Mesodermal cell (in vitro differentiated cells): ENCODE results near the gene AACS.
"Not testable (repeated sequence)": the region's sequence is repeated elsewhere in the genome, so short reads cannot be mapped to it uniquely, and the experiment has no call there.

Experiments used
- H3K27ac ChIP-seq: 2 replicates; pipeline ENCODE4 v1.7.0; 2013; ENCODE audit warnings: mild to moderate bottlenecking, low read depth, low read length, moderate library complexity; ENCODE audit not compliant: severe bottlenecking
- H3K36me3 ChIP-seq: 2 replicates; pipeline ENCODE4 v1.7.1; 2013; ENCODE audit warnings: mild to moderate bottlenecking, low read length, moderate library complexity; ENCODE audit not compliant: control insufficient read depth, insufficient read depth
- H3K4me1 ChIP-seq: one replicate; pipeline ENCODE4 v1.7.1; 2013; ENCODE audit warnings: mild to moderate bottlenecking, low read length; ENCODE audit not compliant: insufficient read depth, control insufficient read depth, poor library complexity, severe bottlenecking
- H3K4me3 ChIP-seq: 2 replicates; pipeline ENCODE4 v1.7.0; 2013; ENCODE audit warnings: low read length, control low read depth, mild to moderate bottlenecking; ENCODE audit not compliant: insufficient read depth, poor library complexity, severe bottlenecking; ENCODE audit errors: extremely low read depth
- H3K9me3 ChIP-seq: 2 replicates; pipeline ENCODE4 v1.7.1; 2013; ENCODE audit warnings: mild to moderate bottlenecking, low read length, moderate library complexity; ENCODE audit not compliant: control insufficient read depth
- WGBS, 2 experiments: methylation state at CpG; one replicate each; pipeline ENCODE4 v1.1.5; 2013; ENCODE audit warnings: missing lambda C conversion rate in 2 of 2; ENCODE audit not compliant: insufficient coverage in 2 of 2; 5-methylcytosine and 5-hydroxymethylcytosine counted together

AACS gene

GRCh38 chr12:125028106-125028505, 37.1 kb upstream of the AACS start:
- 93 to 95% methylated on average over 4 to 6 of the region's 8 CpGs for WGBS, 2 experiments
- H3K9me3 ChIP-seq = peaks cover 2% of the 10 kb centered on the region
- H3K36me3 ChIP-seq = peaks cover 7% of the 10 kb centered on the region
- H3K27ac ChIP-seq = no peak overlapping the region
- no peaks in the 10 kb centered on the region for H3K4me1 ChIP-seq
- no peak overlapping the region for H3K4me3 ChIP-seq

DNA sequence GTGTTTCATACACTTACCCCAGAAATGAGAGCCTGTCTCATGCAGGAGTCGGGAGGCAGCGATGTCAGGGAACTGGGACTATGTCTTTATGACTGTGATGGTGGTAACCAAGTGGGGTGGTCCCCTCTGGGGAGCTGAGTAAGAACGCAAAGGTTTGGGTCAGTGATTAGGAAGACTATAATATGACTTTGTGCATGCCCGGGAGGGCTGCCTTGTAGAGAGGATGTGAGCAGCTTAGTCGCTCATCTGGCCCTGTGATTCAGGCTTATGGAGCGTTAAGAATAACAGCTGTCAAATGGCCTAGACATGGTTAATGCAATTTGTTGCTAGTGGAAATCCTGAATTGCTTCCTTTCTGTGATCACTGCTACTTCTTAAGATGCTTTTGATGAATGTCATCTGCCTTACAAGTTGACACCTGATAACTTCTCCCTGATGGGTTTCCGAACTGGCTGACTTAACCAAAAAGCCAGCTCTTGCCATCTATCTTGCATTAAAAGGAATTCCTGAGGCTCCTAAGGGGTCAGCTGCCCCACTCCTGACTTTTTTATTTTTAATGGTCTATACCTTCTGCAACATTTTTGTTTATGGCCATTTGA, 35.4 kb upstream of the AACS start:
- Histone ChIP-seq H3K9me3 (peaks cover 3% of the 10 kb centered on the region), H3K36me3 (peaks cover 6% of the 10 kb centered on the region), H3K4me1 (no peaks in the 10 kb centered on the region), H3K27ac (no peak overlapping the region), H3K4me3 (no peak overlapping the region)
- WGBS, 2 experiments = 88 to 90% methylated on average over 7 of the region's 7 CpGs

DNA sequence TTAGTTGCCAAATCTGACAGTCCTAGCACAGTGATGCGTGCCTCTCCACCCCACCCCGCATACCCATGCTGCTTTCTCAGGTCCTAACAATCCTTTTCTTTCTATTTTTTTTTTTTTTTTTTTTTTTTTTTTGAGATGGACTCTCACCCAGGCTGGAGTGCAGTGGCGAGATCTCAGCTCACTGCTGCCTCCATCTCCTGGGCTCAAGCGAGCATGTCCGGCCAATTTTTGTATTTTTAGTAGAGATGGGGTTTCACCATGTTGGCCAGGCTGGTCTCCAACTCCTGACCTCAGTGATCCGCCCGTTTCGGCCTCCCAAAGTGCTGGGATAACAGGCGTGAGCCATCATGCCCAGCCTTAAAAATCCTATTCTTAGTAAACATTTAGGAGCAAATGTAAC, 33.8 kb upstream of the AACS start:
- H3K4me3 ChIP-seq = not testable (repeated sequence)

GRCh38 chr12:125032466-125033152, 32.6 kb upstream of the AACS start:
- WGBS, 2 experiments = 93 to 95% methylated on average over 15 to 19 of the region's 19 CpGs
- Histone ChIP-seq H3K4me3 (no peak overlapping the region), H3K36me3 (no peaks in the 10 kb centered on the region), H3K9me3 (peaks cover 8% of the 10 kb centered on the region), H3K27ac (no peak overlapping the region), H3K4me1 (no peaks in the 10 kb centered on the region)

More for the DNA sequence above, 33.8 kb upstream of the AACS start:
- H3K9me3 ChIP-seq, H3K36me3 ChIP-seq, H3K4me1 ChIP-seq, H3K27ac ChIP-seq: not testable (repeated sequence)
- 76% methylated on average over 6 of the region's 9 CpGs; no CpG with 5 or more reads in 1 of the 2 experiments for WGBS, 2 experiments

DNA sequence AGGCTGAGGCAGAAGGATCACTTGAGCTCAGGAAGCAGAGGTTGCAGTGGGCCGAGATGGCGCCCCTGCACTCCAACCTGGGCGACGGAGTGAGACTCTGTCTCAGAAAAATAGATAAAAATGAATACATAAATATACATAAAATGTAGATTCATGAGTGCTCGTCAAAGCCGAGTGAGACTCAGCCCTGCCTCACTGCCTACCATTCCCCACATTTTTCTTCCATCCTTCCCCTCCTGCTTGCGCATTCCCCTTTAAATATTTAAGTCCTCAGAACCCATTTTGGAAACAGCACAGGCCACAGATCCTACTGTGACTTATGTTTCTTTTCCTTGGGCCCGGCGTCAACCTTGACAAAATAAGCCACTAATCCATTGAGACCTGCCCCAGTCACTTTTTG, 31.9 kb upstream of the AACS start:
- 92 to 100% methylated on average over 4 to 5 of the region's 9 CpGs for WGBS, 2 experiments

DNA sequence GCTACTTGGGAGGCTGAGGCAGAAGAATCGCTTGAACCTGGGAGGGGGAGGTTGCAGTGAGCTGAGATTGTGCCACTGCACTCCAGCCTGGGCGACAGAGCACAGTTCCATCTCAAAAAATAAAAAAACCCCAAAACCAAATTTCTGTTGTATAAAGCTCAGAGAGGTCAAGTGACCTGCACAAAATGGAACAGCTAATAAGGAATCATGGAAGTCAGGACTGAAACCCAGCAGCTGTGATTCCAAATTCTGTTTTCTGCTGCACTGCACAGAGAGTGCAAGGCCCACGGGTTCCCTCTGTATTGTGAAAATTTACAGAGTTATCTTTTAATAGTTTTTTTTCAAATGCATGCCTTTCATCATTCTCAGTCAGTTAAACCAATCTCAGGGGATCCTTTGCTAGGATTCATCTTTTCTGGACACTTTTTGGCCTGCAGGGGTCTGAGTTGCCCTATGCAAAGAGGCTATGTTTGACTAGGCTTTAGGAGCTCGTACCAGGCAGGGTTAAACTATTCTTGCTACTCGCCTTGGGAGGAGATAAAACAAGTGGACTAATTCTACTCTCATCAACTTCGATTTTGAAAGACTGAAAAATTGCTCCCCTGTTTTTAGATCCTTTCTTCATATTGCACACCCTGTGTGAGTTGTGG, 26.1 kb upstream of the AACS start:
- Histone ChIP-seq H3K4me1 (no peaks in the 10 kb centered on the region), H3K27ac (no peak overlapping the region), H3K4me3 (no peak overlapping the region), H3K9me3 (peaks cover 8% of the 10 kb centered on the region), H3K36me3 (no peaks in the 10 kb centered on the region)
- 71 to 80% methylated on average over 2 to 3 of the region's 6 CpGs for WGBS, 2 experiments

More for the DNA sequence above, 31.9 kb upstream of the AACS start:
- no peaks in the 10 kb centered on the region for H3K4me1 ChIP-seq
- H3K4me3 ChIP-seq = no peak overlapping the region
- H3K27ac ChIP-seq = no peak overlapping the region
- no peaks in the 10 kb centered on the region for H3K36me3 ChIP-seq
- H3K9me3 ChIP-seq = peaks cover 8% of the 10 kb centered on the region

DNA sequence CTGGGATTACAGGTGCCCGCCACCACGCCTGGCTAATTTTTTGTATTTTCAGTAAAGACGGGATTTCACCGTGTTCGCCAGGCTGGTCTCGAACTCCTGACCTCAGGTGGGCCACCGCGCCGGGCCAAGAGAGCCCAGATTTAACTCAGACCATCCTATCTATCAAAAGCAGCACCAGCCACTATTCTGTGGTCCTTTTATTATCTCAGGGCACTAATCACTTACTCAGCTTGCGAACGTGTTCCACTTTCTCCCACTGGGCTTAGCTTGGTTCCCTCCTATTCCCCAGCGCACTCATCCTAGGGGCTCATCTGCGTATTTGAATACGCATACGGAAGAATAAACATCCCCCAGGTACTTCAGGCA, 16.2 kb upstream of the AACS start:
- Histone ChIP-seq H3K9me3 (no peaks in the 10 kb centered on the region), H3K27ac (no peak overlapping the region), H3K4me3 (peak overlapping the region; percentile 25), H3K36me3 (no peaks in the 10 kb centered on the region), H3K4me1 (no peaks in the 10 kb centered on the region)
- WGBS, 2 experiments = 78 to 79% methylated on average over 15 of the region's 15 CpGs

- no peaks in the 10 kb centered on the region for H3K36me3 ChIP-seq
- no peaks in the 10 kb centered on the region for H3K9me3 ChIP-seq
- no peak overlapping the region for H3K4me3 ChIP-seq
- 89 to 99% methylated on average over 8 to 9 of the region's 10 CpGs for WGBS, 2 experiments
- no peak overlapping the region for H3K27ac ChIP-seq
- H3K4me1 ChIP-seq = no peaks in the 10 kb centered on the region
Observed at GRCh38 chr12:125050446-125050845, 14.8 kb upstream of the AACS start.

GRCh38 chr12:125050868-125051267, 14.4 kb upstream of the AACS start:
- Histone ChIP-seq H3K27ac (no peak overlapping the region), H3K4me1 (no peaks in the 10 kb centered on the region), H3K36me3 (no peaks in the 10 kb centered on the region), H3K9me3 (no peaks in the 10 kb centered on the region), H3K4me3 (no peak overlapping the region)
- 80% methylated on average over 1 of the region's 3 CpGs for WGBS, 2 experiments

DNA sequence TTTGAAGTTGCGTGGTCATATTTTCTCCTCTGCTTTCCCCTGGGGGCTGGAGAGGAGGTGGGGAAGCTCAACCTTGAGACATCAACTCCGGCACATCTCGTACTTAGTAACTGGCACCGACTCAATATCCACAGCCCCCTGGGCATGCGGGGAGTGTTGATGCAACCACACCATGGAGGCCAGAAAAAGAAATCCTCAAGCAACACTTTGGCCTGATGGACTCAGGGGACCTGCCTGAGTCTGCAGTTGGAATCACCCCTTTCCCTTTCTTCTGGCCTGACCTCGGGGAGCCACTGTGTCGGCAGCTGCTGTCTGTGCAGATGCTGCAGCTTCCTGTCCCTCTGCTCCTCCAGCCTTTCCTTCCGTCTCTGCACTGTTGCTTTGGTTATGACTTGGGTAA, 11.4 kb upstream of the AACS start:
- Histone ChIP-seq H3K27ac (no peak overlapping the region), H3K4me1 (no peaks in the 10 kb centered on the region), H3K9me3 (no peaks in the 10 kb centered on the region), H3K36me3 (no peaks in the 10 kb centered on the region), H3K4me3 (no peak overlapping the region)
- WGBS, 2 experiments = 89 to 93% methylated on average over 6 to 8 of the region's 8 CpGs

DNA sequence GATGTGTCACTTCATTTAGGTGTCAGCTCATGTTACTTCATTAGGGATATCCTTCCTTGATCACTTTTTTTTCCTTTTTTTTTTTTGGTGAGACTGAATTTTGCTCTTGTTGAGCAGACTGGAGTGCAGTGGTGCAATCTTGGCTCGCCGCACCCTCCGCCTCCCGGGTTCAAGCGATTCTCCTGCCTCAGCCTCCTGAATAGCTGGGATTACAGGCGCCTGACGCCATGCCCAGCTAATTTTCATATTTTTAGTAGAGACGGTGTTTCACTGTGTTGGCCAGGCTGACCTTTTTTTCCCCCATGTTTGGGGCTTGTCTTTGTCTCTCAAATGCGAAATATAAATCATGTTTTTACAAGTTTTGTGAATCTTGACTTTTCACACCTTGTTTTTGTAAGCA, 9.6 kb upstream of the AACS start:
- Histone ChIP-seq H3K36me3 (no peaks in the 10 kb centered on the region), H3K4me1 (no peaks in the 10 kb centered on the region), H3K9me3 (no peaks in the 10 kb centered on the region), H3K27ac (no peak overlapping the region), H3K4me3 (no peak overlapping the region)
- WGBS, 2 experiments = 95 to 100% methylated on average over 5 to 8 of the region's 9 CpGs
